Left lung (tissue), 10 donors: Measurements from ENCODE around the gene MAMLD1. TPM values are rescaled to one million over a fixed set of nuclear protein-coding genes. Genes with fewer than 3 reads are reported as not detected.

ENCODE experiments used
- ATAC-seq: fragments of 200-7000 bp; cut with Tn5 transposase; one replicate; pipeline ENCODE4 v1.9.1; 2020; ENCODE audit warnings: moderate library complexity
- DNase-seq, 4 donors: peaks; one replicate each; pipeline ENCODE4 v3.0.0-alpha.2; 2013 to 2020
- H3K27ac ChIP-seq, 2 donors: fragments of 200-600 bp; sonication (generic) in 1 of 2; one replicate each; pipeline versions ENCODE4 v1.5.0 to v1.8.0; 2020 to 2021
- H3K27me3 ChIP-seq, 2 donors: fragments of 200-600 bp; sonication (generic) in 1 of 2; one replicate each; pipeline versions ENCODE4 v1.5.0 to v1.8.0; 2020 to 2021
- H3K36me3 ChIP-seq, 2 donors: fragments of 200-600 bp; sonication (generic) in 1 of 2; one replicate each; pipeline versions ENCODE4 v1.5.0 to v1.8.0; 2020 to 2021
- H3K4me1 ChIP-seq, 2 donors: fragments of 200-600 bp; one replicate each; pipeline ENCODE4 v1.8.0; 2021
- H3K4me3 ChIP-seq, 2 donors: fragments of 200-600 bp; sonication (generic) in 1 of 2; one replicate each; pipeline versions ENCODE4 v1.5.0 to v1.8.0; 2020 to 2021; ENCODE audit warnings: mild to moderate bottlenecking in 1 of 2
- H3K9me3 ChIP-seq, 2 donors: fragments of 200-600 bp; sonication (generic) in 1 of 2; one replicate each; pipeline versions ENCODE4 v1.5.0 to v1.8.0; 2020 to 2021
- intact Hi-C, 2 donors: fragments of 100-400 bp; cut with DNase I; formaldehyde crosslinking; loops; one replicate each; pipeline versions ENCODE4 v1.11.2 to v1.14.2; 2022
- polyA plus RNA-seq, 6 donors: library from polyadenylated mRNA; unstranded; fragments of 120-200 nt; gene quantifications; one replicate each; pipeline ENCODE4 v1.2.1, GENCODE V29; 2013; ENCODE audit not compliant: insufficient read length in 6 of 6
- total RNA-seq, 2 donors: library from RNA; stranded (reverse); fragmentation: NEBNext Ultra II Directional; extraction: Animal tissue kit (Norgen Biotek cat#: 25700); gene quantifications; one replicate each; pipeline ENCODE4 v1.2.1, GENCODE V29; 2021
- TF ChIP-seq, protein P1 (sequence below), 2 donors: fragments of 200-600 bp; sonication (generic) in 1 of 2; IDR thresholded peaks; one replicate each; pipeline versions ENCODE4 v1.5.0 to v1.8.0; 2021; ENCODE audit warnings: antibody characterized with exemption in 2 of 2
- donor health status: DM: no; HTN: yes; CAD: no.
- donor health status: DM: no; HTN: no; CAD: no.

Gene MAMLD1
- total and polyA plus RNA-seq, 8 donors, result 3.6 to 18.4 (median 14.6) TPM

DNA sequence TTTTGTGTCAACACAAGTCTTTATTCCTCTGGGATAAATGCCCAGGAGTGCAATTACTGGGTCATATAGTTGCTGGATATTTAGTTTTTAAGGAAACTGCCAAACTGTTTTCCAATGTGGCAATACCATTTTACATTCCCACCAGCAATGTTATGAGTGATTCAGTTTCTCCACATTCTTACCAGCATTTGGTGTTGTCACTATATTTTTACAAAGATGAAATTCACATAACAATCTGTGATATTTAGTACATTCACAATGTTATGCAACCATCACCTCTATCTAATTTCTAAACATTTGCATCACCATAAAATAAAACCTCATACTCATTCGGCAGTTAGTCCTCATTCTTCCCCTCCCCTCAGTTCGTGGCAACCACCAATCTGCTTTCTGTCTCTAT lies 75.0 kb downstream of the MAMLD1 start:
- Histone ChIP-seq H3K27me3 (no peaks in the 10 kb centered on the region), H3K27ac (no peak overlapping the region), H3K9me3 (no peaks in the 10 kb centered on the region), H3K4me3 (no peak overlapping the region), H3K4me1 (no peaks in the 10 kb centered on the region), H3K36me3 (no peaks in the 10 kb centered on the region)
- ATAC-seq (no peak), DNase-seq (no peak)
- intact Hi-C loops, result no loop called here
- TF ChIP-seq, protein P1, sequence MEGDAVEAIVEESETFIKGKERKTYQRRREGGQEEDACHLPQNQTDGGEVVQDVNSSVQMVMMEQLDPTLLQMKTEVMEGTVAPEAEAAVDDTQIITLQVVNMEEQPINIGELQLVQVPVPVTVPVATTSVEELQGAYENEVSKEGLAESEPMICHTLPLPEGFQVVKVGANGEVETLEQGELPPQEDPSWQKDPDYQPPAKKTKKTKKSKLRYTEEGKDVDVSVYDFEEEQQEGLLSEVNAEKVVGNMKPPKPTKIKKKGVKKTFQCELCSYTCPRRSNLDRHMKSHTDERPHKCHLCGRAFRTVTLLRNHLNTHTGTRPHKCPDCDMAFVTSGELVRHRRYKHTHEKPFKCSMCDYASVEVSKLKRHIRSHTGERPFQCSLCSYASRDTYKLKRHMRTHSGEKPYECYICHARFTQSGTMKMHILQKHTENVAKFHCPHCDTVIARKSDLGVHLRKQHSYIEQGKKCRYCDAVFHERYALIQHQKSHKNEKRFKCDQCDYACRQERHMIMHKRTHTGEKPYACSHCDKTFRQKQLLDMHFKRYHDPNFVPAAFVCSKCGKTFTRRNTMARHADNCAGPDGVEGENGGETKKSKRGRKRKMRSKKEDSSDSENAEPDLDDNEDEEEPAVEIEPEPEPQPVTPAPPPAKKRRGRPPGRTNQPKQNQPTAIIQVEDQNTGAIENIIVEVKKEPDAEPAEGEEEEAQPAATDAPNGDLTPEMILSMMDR (IDR thresholded peaks at IDR 0.05), result no peak

DNA sequence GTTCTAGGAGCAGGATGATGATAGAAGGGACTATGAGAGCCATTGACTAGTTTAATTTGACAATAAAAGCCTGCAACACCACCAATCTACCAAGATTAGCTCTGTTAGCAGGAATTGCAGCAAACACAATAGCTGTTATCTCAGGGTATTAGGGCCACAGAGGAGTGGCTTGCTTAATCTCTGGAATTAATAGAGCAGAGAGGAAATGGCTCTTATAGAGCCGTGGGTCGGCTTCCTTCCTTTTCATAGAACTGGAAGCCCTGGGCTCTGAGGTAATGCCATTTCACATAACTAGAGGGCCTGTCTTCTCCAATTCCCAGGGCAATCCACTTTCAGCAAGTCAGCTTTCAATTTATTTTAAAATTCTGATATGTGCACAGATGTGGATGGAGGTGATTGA lies 83.0 kb downstream of the MAMLD1 start:
- ATAC-seq, result peak; percentile 47
- TF ChIP-seq, protein P1 (IDR thresholded peaks at IDR 0.05), result no peak
- no peak overlapping the region for H3K27ac ChIP-seq
- H3K4me3 ChIP-seq, result no peak overlapping the region
- H3K27me3 ChIP-seq, result no peaks in the 10 kb centered on the region
- no peak for DNase-seq
- H3K9me3 ChIP-seq, result no peaks in the 10 kb centered on the region
- no peaks in the 10 kb centered on the region for H3K4me1 ChIP-seq
- intact Hi-C loops, result no loop called here
- H3K36me3 ChIP-seq, result no peaks in the 10 kb centered on the region

DNA sequence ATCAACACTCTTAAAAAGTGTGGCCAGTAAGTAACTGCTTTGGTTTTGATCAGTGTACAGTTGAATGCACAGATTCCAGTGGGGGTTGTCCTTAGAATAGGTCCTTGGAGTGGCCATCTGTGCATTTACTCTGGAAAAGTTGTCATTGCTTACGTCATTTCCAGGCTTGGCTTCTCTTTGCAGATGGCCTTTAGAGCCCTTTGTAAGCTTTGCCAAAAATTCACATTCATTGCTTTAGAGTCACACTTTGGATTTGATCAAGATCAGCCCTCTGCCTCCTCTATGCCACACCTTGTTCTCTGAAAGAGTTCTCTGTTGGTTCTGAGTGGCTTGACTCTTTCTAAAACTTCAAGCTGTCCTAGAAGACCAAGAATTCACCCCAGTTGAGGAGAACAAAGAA lies 83.9 kb downstream of the MAMLD1 start:
- no peaks in the 10 kb centered on the region for H3K36me3 ChIP-seq
- no peaks in the 10 kb centered on the region for H3K9me3 ChIP-seq
- intact Hi-C loops, result no loop called here
- TF ChIP-seq, protein P1 (IDR thresholded peaks at IDR 0.05), result no peak
- H3K4me1 ChIP-seq, result no peaks in the 10 kb centered on the region
- no peak overlapping the region for H3K27ac ChIP-seq
- no peak overlapping the region for H3K4me3 ChIP-seq
- no peak for DNase-seq
- no peaks in the 10 kb centered on the region for H3K27me3 ChIP-seq
- ATAC-seq, result no peak

DNA sequence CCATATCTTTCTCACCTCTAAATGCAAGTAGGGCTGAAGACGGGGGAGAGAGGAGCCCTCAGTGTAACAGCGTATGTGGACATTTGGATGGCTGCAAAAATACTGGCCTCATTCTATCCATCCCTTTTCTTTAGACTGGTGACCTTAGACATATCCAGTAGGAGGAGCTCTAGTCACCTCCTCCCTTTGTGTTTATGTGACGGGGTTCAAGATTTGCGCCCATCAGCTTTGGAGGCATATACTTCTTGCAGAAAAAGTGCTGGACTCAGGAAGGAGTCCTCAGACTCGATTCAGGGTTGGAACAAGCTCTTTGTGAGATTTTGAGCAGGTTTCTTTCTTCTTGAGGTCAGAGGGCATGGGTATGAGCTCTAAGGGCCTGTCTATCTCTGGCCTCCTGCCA lies 86.2 kb downstream of the MAMLD1 start:
- H3K36me3 ChIP-seq, result no peaks in the 10 kb centered on the region
- intact Hi-C loops, result no loop called here
- no peak for DNase-seq
- H3K27ac ChIP-seq, result no peak overlapping the region
- TF ChIP-seq, protein P1 (IDR thresholded peaks at IDR 0.05), result no peak
- no peak overlapping the region for H3K4me3 ChIP-seq
- no peak for ATAC-seq
- no peaks in the 10 kb centered on the region for H3K9me3 ChIP-seq
- no peaks in the 10 kb centered on the region for H3K4me1 ChIP-seq
- no peaks in the 10 kb centered on the region for H3K27me3 ChIP-seq

DNA sequence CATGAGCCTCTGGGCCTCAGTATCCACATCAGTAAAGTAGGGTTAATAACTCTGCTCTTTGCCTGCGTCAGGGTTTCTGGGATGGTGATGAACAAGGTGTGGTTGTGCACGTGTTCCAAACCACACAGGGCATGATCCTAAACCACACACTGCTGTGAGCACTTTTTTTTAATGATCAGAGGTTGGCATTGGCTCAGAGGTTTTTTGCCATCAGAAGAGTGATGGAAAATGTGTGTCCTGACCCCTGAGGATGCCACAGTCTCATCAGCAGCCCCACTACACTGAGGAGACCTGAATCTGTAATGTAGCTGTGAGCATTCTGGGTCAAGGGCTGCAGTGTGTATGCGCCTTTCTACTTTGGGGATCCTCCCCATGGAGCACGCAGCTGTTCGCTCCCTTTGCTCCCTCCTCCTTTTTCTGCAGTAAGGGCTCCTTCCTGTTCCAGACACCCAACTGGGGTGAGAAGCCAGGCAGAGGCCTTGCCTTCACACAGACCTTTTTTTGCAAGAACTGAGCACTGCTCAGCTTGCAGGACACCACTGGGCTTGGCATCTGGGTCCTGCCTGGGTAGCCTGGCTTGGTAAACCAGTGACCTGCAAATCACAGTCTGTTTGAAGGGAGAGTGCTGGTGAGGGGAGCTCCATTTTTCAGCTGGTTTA lies 87.5 kb downstream of the MAMLD1 start:
- H3K4me3 ChIP-seq, result no peak overlapping the region
- DNase-seq, result no peak
- TF ChIP-seq, protein P1 (IDR thresholded peaks at IDR 0.05), result no peak
- no peaks in the 10 kb centered on the region for H3K27me3 ChIP-seq
- H3K27ac ChIP-seq, result no peak overlapping the region
- intact Hi-C loops, result no loop called here
- ATAC-seq, result no peak
- H3K36me3 ChIP-seq, result no peaks in the 10 kb centered on the region
- no peaks in the 10 kb centered on the region for H3K4me1 ChIP-seq
- no peaks in the 10 kb centered on the region for H3K9me3 ChIP-seq
